NB4 (cell line): ENCODE results near the gene MB.

Source experiments
- CTCF ChIP-seq: IDR thresholded peaks from one replicate; pipeline ENCODE4 v1.5.1; 2012; ENCODE audit warnings: low read depth, low read length
- MYC ChIP-seq: IDR thresholded peaks from 2 replicates; pipeline ENCODE4 v1.6.1; 2011; ENCODE audit warnings: low read depth, low read length
- POLR2A ChIP-seq: IDR thresholded peaks from 2 replicates; pipeline ENCODE4 v1.6.1; 2011; ENCODE audit warnings: mild to moderate bottlenecking; ENCODE audit not compliant: insufficient read length; ENCODE audit errors: extremely low read depth

GRCh38 chr22:35591714-35592417 lies 25.3 kb downstream of the MB start:
- TF ChIP-seq CTCF (no peak), POLR2A (no peak), MYC (no peak)
